GM18861 (cell line): Measurements from ENCODE around the gene GBP5.
A peak's percentile ranks its signal among the peaks of the same experiment; 100 is the strongest.

Experiments
- ATAC-seq: cut with Tn5 transposase; IDR thresholded peaks from one replicate; pipeline ENCODE4 v1.9.1; 2021; ENCODE audit not compliant: unreplicated experiment

The GBP5 gene, protein sequence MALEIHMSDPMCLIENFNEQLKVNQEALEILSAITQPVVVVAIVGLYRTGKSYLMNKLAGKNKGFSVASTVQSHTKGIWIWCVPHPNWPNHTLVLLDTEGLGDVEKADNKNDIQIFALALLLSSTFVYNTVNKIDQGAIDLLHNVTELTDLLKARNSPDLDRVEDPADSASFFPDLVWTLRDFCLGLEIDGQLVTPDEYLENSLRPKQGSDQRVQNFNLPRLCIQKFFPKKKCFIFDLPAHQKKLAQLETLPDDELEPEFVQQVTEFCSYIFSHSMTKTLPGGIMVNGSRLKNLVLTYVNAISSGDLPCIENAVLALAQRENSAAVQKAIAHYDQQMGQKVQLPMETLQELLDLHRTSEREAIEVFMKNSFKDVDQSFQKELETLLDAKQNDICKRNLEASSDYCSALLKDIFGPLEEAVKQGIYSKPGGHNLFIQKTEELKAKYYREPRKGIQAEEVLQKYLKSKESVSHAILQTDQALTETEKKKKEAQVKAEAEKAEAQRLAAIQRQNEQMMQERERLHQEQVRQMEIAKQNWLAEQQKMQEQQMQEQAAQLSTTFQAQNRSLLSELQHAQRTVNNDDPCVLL

DNA sequence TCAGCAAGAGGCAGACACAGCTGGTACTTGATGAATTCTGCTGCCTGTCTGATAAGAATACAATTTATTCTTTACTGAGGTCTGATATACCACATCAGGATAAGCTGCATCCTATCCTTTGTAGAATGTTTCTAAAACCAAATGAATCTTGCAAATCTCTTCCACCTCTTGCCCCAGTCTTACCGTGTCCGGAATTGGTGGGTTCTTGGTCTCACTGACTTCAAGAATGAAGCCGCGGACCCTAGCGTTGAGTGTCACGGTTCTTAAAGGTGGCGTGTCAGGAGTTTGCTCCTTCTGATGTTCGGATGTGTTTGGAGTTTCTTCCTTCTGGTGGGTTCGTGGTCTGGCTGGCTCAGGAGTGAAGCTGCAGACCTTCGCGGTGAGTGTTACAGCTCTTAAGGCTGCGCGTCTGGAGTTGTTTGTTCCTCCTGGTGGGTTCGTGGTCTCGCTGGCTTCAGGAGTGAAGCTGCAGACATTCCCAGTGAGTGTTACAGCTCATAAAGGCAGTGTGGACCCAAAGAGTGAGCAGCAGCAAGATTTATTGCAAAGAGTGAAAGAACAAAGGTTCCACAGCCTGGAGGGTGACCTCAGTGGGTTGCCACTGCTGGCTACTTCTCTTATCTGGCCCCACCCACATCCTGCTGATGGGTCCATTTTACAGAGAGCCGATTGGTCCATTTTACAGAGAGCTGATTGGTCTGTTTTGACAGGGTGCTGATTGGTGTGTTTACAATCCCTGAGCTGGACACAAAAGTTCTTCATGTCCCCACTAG is at the start of gene GBP5:
GBP5 (minus strand) TSS at position 592 of the 773 bp plus-strand sequence. CDS start 3,305 bp downstream, outside the sequence.
- peak; percentile 53 for ATAC-seq

DNA sequence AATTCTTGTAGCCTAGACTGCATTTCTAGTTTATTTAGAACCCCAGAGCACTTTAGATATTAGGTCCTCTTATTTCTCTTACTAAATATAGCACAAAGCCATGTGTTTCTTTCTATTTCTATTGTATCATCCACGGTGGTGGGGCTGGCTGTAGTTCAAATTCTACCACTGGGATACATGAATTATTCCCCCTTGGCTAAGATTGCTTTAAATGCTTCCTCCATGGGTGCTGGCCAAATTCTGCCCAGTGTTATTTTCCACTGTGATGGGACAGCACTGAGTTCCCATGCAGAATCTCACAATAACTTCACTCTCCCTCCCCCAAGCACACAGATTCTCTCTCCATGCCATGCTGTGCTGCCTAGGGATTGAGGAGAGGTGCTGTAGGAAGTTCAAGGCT is 49.7 kb upstream of the GBP5 start:
- ATAC-seq, result no peak

DNA sequence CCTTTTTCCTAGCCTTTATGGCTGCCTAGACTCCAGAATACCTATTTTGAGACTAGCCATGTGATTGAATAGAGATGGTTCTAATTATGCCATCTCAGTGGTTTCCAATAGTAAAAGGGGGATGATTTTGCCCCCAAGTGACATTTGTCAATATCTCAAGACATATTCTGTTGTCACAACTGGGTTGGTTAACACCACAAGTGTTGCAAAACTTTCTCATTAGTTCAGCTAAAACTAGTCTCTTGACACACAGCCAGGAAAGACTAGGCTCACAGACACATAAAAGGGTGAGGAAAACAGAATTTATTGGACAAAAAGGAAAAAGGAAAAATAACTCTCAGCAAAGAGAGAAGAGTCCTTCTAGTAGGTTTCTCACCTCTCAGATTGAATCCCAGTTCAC is 39.9 kb upstream of the GBP5 start:
- ATAC-seq, result no peak

DNA sequence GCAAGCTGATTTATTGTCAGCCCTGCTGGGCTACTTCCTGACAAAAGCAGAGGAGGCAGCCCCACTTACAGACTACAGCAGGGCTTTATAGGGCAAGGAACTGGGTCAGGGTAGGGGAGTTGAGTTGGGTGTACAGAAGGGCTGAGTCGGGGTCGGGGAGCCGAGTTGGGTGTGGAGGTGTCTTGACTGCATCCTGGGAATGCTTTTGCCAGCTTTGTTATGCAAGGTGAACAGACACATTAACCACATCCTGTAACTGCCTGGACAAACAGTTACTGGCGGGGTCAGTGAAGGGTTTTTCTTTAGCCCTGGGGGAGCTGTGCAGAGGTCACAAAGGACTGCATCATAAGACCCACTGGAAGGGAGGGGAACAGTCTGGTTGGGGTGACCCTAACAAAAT is 39.1 kb upstream of the GBP5 start:
- peak; percentile 46 for ATAC-seq

DNA sequence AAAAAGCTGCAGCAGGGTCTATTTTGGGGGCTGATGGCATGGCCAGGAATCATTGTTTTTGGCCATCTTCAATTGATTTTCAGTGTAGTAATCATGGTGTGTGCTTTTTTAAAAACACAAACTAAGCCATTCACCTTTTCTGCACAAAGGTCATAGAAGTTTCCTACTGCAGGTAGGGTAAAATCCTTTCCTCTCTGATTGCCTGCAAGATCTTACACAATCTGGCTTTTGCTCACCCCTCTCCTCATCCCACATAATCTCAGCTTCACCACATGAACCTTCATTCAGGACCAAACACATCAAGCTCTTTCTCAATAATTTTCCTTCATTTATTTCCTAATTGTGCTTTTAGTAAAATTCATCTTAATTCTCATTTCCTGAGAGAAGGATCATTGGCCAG is 38.3 kb upstream of the GBP5 start:
- no peak for ATAC-seq

DNA sequence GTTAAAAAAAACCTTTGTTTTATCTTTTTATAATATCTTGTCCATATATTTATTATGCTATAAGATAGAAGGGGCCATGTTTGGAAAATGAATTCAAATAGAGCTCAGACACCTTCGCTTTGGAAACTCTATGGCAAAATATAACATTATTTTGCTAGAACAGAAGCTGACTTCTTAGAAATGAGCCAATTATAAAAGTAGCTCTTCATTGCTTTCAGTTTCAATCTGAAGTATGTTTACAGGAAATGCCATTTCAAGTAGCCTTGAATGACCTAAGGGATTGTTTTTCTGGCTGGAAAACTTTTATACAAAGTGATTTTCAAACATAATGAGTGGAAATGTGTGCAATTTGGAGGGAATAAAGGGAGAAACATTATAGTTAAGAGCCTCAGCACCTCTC is 37.8 kb upstream of the GBP5 start:
- peak; percentile 87 for ATAC-seq

DNA sequence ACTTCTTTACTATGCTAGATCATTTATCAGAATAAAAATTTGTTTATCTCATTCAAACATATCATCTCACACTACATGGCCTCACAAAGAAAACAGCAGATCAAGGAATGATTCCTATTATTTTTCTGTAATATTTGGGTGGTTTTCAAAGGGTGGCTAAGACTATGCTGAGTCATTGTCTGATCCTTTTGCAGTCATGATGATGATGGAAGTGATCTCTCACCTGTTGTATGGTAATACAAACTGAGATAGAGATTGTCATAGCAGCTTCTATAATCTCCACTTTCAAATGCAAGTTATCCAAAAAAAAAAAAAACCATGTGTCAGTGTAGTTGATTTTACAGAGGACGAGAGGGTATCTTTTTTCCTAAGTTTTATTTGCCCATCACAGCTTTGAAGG is 37.2 kb upstream of the GBP5 start:
- no peak for ATAC-seq

DNA sequence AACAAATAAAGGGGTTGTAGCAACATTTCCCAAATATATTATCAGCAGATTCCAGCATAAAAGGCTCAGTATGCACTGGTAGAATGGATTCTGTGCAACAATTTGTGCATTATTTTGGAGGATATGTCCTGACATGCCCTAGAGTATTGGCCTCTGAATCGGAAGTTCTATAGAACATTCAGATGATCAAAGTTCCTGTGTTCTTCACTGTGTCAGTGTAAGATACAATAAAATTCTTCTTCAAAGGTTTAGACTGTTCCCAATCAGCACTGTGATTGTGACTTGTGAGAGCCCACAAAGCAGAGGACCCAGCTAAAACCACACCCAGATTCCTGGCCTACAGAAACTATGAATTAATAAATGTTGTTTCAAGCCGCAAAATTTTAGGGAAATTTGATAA is 33.6 kb upstream of the GBP5 start:
- no peak for ATAC-seq

DNA sequence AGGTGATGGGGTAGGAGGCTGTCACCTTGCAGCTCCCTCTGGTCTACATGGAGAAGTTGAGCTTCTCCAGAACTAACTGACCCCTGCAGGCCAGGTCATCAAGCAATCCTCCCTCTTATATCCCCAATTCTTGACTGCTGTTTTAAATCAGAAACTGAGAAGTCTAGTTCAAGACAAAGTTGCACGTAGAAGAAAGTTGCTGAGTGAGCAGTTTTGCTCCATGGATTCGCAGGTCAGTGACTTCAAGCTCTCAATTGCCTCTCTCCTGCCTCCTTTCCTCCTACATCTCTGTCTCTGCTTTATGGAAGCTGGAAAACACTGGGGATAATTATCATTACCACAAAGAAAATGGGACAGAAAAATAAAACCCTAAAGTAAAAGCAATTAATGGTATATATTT is 32.8 kb upstream of the GBP5 start:
- no peak for ATAC-seq

DNA sequence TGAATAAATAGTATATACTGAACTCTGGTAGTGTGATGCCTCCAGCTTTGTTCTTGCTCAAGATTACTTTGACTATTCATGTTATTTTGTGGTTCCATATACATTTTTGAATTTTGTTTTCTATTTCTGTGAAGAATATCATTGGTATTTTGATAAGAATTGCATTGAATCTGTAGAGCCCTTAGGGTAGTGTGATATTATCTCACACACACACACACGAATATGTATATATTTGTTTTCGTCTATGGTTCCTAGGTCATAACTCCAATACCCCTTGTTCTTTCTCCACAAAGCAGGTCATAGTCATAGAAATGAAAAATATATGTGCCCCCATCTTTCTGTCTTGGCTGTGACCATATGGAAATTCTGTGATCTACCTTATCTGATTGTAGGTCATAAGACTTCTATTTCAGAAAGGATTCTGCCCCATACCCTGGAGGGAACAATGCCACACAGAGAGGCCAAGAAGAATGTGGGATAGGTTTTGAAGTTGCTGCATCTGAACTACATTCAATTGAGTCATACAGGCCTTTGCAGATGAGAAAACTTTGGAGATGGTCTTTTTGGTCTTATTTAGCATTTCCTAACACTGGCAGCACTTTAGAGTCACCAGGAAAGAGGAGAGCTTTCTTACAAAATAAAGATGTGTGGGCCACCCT is 32.0 kb upstream of the GBP5 start:
- no peak for ATAC-seq

DNA sequence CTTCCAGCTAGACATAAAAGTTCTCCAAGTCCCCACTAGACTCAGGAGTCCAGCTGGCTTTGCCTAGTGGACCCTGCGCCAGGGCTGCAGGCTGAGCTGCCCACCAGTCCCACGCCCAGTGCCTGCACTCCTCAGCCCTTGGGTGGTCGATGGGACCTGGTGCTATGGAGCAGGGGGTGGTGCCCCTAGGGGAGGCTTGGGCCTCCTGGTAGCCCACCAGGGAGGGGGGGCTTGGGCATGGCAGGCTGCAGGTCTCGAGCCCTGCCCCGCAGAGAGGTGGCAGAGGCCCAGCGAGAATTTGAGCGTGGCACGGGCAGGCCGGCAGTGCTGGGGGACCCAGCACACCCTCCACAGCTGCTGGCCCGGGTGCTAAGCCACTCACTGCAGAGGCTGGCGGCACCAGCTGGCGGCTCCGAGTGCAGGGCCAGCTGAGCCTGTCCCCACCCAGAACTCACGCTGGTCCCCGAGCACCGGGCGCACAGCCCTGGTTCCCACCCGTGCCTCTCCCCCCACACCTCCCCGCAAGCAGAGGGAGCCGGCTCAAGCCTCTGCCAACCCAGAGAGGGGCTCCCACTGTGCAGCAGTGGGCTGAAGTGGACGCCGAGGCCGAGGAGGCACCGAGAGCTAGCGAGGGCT is 30.2 kb upstream of the GBP5 start:
- no peak for ATAC-seq

DNA sequence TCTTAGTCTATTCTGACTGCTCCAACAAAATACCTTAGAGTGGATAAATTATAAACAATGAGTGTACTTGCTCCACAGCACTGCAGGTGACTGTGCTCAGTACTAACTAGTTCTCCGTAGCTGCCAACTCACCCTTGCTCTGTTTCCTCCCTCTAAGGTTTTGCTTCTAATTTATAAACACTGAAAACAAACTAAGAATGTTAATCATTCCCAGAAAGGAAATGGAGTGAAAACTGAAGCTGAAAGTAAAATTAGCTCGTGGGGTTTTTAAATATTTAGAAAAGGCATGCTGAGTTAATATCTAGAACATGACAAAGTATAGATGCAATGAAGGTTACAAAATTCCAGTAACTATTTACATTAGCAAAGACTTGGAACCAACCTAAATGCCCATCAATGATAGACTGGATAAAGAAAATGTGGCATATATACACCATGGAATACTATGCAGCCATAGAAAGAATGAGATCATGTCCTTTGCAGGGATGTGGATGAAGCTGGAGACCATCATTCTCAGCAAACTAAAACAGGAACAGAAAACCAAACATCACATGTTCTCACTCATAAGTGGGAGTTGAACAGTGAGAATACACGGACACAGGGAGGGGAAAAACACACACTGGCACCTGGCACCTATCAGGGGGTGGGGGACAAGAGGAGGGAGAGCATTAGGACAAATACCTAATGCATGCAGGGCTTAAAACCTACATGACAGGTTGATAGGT is 27.2 kb upstream of the GBP5 start:
- peak; percentile 96 for ATAC-seq

DNA sequence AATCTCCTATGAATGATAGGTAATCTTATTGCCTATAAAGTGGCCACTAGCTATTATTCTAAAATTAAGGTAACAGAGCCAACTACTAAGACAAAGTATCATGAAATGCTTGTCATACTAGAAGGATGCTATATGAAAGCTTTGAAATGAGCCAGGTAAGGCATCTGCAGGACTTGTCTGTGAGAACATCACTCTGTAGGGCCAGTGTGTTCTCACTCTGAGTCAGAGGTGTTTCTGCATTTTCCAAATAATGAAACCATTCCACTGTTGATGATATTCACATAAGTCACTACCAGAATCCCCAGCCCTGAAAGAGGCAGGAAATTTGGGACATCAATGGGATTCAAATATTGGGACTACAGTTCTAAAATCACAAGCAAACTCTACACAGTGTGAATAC is 25.8 kb upstream of the GBP5 start:
- ATAC-seq, result peak; percentile 30

DNA sequence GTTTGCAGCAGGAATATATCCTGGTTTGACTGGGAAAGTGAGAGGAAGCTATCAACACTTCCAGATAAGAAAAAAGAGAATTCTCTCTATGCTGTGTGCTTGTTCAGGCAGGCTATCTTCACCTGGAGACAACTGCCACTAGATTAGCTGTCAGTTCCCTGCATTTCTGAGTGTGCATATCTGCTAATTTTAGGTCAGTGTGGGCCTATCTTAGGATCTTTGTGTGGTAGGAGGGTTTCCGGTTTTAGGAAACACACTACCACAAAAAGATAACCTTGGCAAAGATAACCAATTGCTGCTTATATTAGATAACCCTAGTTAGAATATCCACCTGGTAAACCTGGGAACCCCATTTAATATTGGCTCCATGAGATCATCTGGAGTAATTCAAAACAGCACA is 22.5 kb upstream of the GBP5 start:
- no peak for ATAC-seq

DNA sequence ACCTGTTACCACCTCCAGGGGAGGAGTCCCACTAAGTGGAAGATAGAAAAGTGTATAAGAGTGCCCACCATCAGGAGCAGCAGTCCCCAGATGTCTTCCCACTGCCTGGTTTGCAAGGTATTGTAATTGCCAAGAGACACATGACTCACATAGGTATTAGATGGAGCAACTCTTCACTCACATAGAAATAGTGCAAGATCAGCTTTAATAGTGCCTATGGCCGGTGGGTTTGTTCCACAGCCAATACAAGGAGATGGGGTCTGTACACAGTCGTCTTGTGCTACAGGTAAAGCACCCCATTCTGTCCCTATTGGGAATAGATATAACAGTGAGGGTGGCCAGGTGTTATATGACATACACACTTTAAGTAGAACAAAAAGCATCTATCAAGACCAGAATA is 18.6 kb upstream of the GBP5 start:
- ATAC-seq, result no peak

DNA sequence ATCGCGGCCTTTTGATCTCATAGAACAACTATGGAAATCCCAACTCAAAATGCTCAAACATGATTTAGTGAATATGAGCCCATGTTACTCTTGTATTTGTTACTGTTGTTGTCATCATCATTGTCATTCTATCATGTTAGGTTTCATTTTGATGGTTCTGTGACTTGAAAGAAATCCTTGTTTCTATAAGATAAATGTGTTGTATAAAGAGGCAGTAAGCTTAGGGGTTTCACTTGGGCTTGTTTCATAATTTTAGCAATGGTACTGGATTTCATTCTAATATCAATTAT is 15.3 kb upstream of the GBP5 start:
- ATAC-seq, result no peak

DNA sequence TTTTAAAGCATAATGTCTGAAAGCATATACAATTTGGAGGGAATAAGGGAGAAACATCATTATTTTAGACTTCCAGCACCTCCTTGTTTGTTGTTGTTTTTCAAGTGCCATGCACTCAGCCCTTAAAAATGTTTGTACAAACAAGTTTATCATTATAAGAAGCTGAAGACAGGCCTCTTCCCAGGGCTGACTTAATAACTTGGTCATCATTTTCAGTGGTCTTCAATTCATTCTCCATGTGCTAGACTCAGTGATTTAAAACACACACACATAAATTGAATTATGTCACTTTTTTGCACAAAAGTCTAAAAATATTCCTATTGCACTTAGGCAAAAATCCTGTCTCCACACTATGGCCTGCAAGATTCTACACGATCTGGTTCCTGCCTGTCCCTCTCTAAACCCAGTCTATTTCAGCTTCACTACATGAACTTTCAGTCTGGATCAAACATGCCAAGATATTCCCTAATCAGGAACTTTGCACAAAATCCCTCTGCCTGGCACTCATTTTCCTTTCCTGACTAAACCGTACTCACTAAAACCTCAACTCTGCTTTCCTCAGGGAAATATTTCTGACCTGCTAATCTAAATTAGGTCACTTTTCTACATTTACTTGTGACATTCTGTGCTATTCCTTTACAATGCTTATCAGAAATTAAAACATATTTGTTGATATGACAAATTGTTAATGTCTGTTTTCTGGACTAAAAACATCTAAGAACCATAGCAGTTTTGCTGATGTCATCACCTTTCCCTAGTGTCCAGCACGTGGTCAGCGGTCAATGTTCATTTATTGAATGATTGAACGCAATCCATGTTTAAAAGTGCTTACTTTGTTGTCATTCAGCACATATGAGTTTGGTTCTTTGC is 14.8 kb upstream of the GBP5 start:
- ATAC-seq, result peak; percentile 12

DNA sequence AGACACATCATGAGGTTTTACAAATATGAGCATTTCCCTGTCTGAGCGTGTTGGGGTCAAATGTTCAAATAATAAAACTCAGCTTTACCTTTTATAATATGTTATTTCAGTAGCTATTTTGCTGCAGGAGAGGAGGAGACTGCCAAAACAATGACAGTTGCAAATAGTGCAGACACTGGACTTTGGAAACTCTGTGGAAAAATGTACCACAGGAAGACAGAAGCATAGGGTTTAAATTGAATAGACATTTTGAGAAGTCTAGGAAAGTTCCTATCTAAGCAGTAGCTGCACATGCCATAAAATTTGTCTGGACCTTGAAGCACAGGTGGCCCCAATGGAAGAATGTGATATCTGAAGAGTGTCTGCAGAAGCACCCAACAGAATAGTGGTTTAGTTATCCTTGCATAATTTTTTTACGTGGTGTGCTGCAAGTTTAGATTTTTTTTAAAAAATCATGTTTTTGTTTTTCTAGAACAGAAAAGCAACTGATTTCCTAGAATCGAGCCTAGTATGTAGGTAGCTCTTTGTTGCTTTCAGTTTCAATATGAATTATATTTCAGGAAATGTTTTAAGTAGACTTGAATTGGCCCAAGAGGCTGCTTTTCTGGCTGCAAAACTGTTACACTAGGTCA is 14.0 kb upstream of the GBP5 start:
- peak; percentile 91 for ATAC-seq

DNA sequence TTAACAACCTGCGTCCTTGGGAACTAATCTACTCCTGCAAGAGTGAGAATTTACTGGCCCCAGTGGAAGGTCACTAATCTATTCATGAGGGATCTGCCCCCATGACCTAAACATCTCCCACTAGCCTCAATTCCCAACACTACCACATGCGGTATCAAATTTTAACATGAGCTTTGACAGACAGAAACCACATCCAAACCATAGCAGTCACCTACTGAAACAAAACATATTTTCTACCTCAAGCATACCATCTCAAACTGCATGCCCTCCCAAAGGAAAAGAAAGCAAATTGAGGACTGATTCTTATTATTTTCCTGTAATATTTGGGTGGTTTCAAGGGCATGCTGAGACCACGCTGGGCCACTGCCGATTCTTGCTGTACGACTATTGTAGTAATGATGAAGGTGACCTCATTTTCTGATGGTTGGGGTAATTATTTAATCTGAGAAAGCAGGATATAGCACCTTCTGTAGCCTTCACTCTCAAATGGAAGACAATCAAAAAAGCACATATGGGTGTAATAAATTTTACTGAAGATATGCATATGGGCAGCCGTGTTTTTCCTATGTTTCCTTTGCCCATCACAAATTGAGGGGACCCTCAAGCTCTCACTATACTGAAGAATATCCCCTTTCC is 13.2 kb upstream of the GBP5 start:
- no peak for ATAC-seq
